Measurements from ENCODE around the gene SGCE. TPM values are rescaled to one million over a fixed set of nuclear protein-coding genes. Genes with fewer than 3 reads are reported as not detected.
A peak's percentile ranks its signal among the peaks of the same experiment; 100 is the strongest.

SGCE gene
- total RNA-seq, 1 donor from 2014 or later = 84.0 TPM

GRCh38 chr7:94697035-94697974 lies 41.4 kb upstream of the SGCE start:
- intact Hi-C loops (cut with DNase I) = no loop called here
- Histone ChIP-seq H3K36me3 (no peaks in the 10 kb centered on the region), H3K9me3 (no peaks in the 10 kb centered on the region), H3K4me3 (no peak overlapping the region), H3K27me3 (no peaks in the 10 kb centered on the region), H3K4me1 (peaks cover 23% of the 10 kb centered on the region), H3K27ac (peak overlapping the region; percentile 23)
- TF ChIP-seq POLR2AphosphoS5 (IDR thresholded peaks at IDR 0.05; ENCODE audit: insufficient read depth in 1 of 2, low read depth in 1 of 2) = peak in 1 of 2 donors; percentile 70
- no peak for TF ChIP-seq POLR2A (IDR thresholded peaks at IDR 0.05)
- no peak for TF ChIP-seq CTCF (IDR thresholded peaks at IDR 0.05)
- DNase-seq (ENCODE audit: extremely low spot score in 2 of 2) = no peak

- TF ChIP-seq CTCF (IDR thresholded peaks at IDR 0.05) = no peak
- TF ChIP-seq POLR2A (IDR thresholded peaks at IDR 0.05) = no peak
- no peak for TF ChIP-seq POLR2AphosphoS5 (IDR thresholded peaks at IDR 0.05; ENCODE audit: insufficient read depth in 1 of 2, low read depth in 1 of 2)
- Histone ChIP-seq H3K4me1 (no peaks in the 10 kb centered on the region), H3K27me3 (no peaks in the 10 kb centered on the region), H3K9me3 (no peaks in the 10 kb centered on the region), H3K4me3 (no peak overlapping the region), H3K36me3 (no peaks in the 10 kb centered on the region), H3K27ac (no peak overlapping the region)
- intact Hi-C loops (cut with DNase I) = no loop called here
- no peak for DNase-seq (ENCODE audit: extremely low spot score in 2 of 2)
Measured at GRCh38 chr7:94687810-94688209, 31.9 kb upstream of the SGCE start.

GRCh38 chr7:94687076-94687475 lies 31.1 kb upstream of the SGCE start:
- Histone ChIP-seq H3K4me3 (no peak overlapping the region), H3K27ac (no peak overlapping the region), H3K9me3 (no peaks in the 10 kb centered on the region), H3K36me3 (no peaks in the 10 kb centered on the region), H3K4me1 (no peaks in the 10 kb centered on the region), H3K27me3 (no peaks in the 10 kb centered on the region)
- intact Hi-C loops (cut with DNase I) = no loop called here
- TF ChIP-seq POLR2AphosphoS5 (IDR thresholded peaks at IDR 0.05; ENCODE audit: insufficient read depth in 1 of 2, low read depth in 1 of 2) = no peak
- no peak for TF ChIP-seq CTCF (IDR thresholded peaks at IDR 0.05)
- no peak for TF ChIP-seq POLR2A (IDR thresholded peaks at IDR 0.05)
- no peak for DNase-seq (ENCODE audit: extremely low spot score in 2 of 2)

- TF ChIP-seq POLR2A (IDR thresholded peaks at IDR 0.05) (no peak), CTCF (IDR thresholded peaks at IDR 0.05) (no peak), POLR2AphosphoS5 (IDR thresholded peaks at IDR 0.05; ENCODE audit: insufficient read depth in 1 of 2, low read depth in 1 of 2) (no peak)
- DNase-seq (ENCODE audit: extremely low spot score in 2 of 2) = no peak
- H3K27ac ChIP-seq = no peak overlapping the region
- H3K36me3 ChIP-seq = no peaks in the 10 kb centered on the region
- no peaks in the 10 kb centered on the region for H3K9me3 ChIP-seq
- H3K4me1 ChIP-seq = no peaks in the 10 kb centered on the region
- intact Hi-C loops (cut with DNase I) = no loop called here
- no peak overlapping the region for H3K4me3 ChIP-seq
- H3K27me3 ChIP-seq = no peaks in the 10 kb centered on the region
Measured at GRCh38 chr7:94683066-94683465, 27.1 kb upstream of the SGCE start.

- intact Hi-C loops (cut with DNase I) = no loop called here
- no peaks in the 10 kb centered on the region for H3K9me3 ChIP-seq
- no peak overlapping the region for H3K4me3 ChIP-seq
- TF ChIP-seq POLR2A (IDR thresholded peaks at IDR 0.05) (no peak), CTCF (IDR thresholded peaks at IDR 0.05) (no peak), POLR2AphosphoS5 (IDR thresholded peaks at IDR 0.05; ENCODE audit: insufficient read depth in 1 of 2, low read depth in 1 of 2) (no peak)
- H3K27me3 ChIP-seq = no peaks in the 10 kb centered on the region
- H3K4me1 ChIP-seq = no peaks in the 10 kb centered on the region
- no peaks in the 10 kb centered on the region for H3K36me3 ChIP-seq
- no peak overlapping the region for H3K27ac ChIP-seq
- DNase-seq (ENCODE audit: extremely low spot score in 2 of 2) = no peak
Measured at GRCh38 chr7:94679358-94679757, 23.4 kb upstream of the SGCE start.

Measured in vagina (tissue), 2 donors.